Measurements from ENCODE around the gene RASA1. TPM values are rescaled to one million over a fixed set of nuclear protein-coding genes. Genes with fewer than 3 reads are reported as not detected.
"Not testable (repeated sequence)": the region's sequence is repeated elsewhere in the genome, so short reads cannot be mapped to it uniquely, and the experiment has no call there.

The RASA1 gene
- total RNA-seq, 1 experiment from 2014 or later = 23.9 TPM

GRCh38 chr5:87303324-87303723 is 35.6 kb downstream of the RASA1 start:
- no peak overlapping the region for H3K4me2 ChIP-seq (ENCODE audit: low read length)
- DNase-seq (ENCODE audit: low read depth, low spot score) (no peak), ATAC-seq (no peak)
- no peak overlapping the region for H3K27ac ChIP-seq (ENCODE audit: low read depth, low read length)
- no peaks in the 10 kb centered on the region; a peak in 1 of 4 replicates for H3K36me3 ChIP-seq (ENCODE audit: control insufficient read depth in 1 of 2, insufficient read depth in 2 of 2, low read length in 2 of 2)
- no peaks in the 10 kb centered on the region for H4K20me1 ChIP-seq (ENCODE audit: insufficient read depth)
- H3K9ac ChIP-seq (ENCODE audit: low read length) = no peak overlapping the region
- no TSS peak for BruUV-seq (replicated peaks)
- peaks cover 64% of the 10 kb centered on the region for H3K79me2 ChIP-seq (ENCODE audit: insufficient read depth, low read length)
- H3K4me3 ChIP-seq (replicated peaks in 1 of 2; ENCODE audit: low read depth in 1 of 2, low read length in 2 of 2) = no peak overlapping the region
- ChIA-PET CTCF (no interaction called here), POLR2A (no interaction called here), RAD21 (ENCODE audit: low non-redundant PET in 1 of 2, low total read pairs in 2 of 2, uncharacterized antibody in 2 of 2, unreplicated experiment in 2 of 2) (no interaction called here)
- peaks cover 12 to 36% of the 10 kb centered on the region in 2 experiments for H3K4me1 ChIP-seq (ENCODE audit: control insufficient read depth in 1 of 2, insufficient read depth in 2 of 2, low read length in 2 of 2)
- H3K9me2 ChIP-seq (ENCODE audit: insufficient read depth) = no peaks in the 10 kb centered on the region
- TF ChIP-seq EZH2phosphoT487 (IDR thresholded peaks at IDR 0.05; ENCODE audit: borderline replicate concordance) (no peak), EGR1 (IDR thresholded peaks at IDR 0.05; ENCODE audit: low read depth) (no peak), ZNF274 (IDR thresholded peaks at IDR 0.05; ENCODE audit: low read depth, low read length) (no peak), REST (IDR thresholded peaks at IDR 0.05; ENCODE audit: low read depth) (no peak), YY1 (IDR thresholded peaks at IDR 0.05; ENCODE audit: extremely low read depth, insufficient replicate concordance, low read depth, low read length) (no peak), SIN3A (IDR thresholded peaks at IDR 0.05; ENCODE audit: low read depth) (no peak), POLR2A (IDR thresholded peaks at IDR 0.05; ENCODE audit: borderline replicate concordance, extremely low read depth, insufficient read depth, insufficient read length) (no peak), ATF3 (IDR thresholded peaks at IDR 0.05) (no peak), SRF (IDR thresholded peaks at IDR 0.05; ENCODE audit: low read depth) (no peak), RAD21 (IDR thresholded peaks at IDR 0.05; ENCODE audit: low read depth) (no peak)
- intact Hi-C loops (cut with micrococcal nuclease) = no loop called here
- no peak overlapping the region for H2AFZ ChIP-seq (ENCODE audit: low read depth, low read length, poor library complexity, severe bottlenecking)
- H3K27me3 ChIP-seq (ENCODE audit: insufficient read depth, low read length) = no peaks in the 10 kb centered on the region
- no peaks in the 10 kb centered on the region for H3K9me3 ChIP-seq (ENCODE audit: control insufficient read depth in 1 of 2, insufficient read depth in 1 of 2, low read depth in 1 of 2, low read length in 2 of 2)

DNA sequence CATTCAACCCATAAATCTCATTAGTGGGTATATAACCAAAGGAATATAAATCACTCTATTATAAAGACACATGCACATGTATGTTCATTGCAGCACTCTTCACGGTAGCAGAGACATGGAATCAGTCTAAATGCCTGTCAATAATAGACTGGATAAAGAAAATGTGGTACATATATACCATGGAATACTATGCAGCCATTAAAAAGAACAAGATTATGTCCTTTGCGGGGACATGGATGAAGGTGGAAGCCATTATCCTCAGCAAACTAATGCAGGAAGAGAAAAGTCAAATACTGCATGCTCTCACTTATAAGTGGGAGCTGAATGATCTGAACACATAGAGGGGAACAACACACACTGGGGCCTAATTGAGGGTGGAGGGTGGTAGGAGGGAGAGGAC is 38.4 kb downstream of the RASA1 start:
- Histone ChIP-seq H3K79me2 (ENCODE audit: insufficient read depth, low read length) (peaks cover 60% of the 10 kb centered on the region), H3K4me1 (ENCODE audit: control insufficient read depth in 1 of 2, insufficient read depth in 2 of 2, low read length in 2 of 2) (peaks cover 2 to 12% of the 10 kb centered on the region in 2 experiments)
- H2AFZ ChIP-seq (ENCODE audit: low read depth, low read length, poor library complexity, severe bottlenecking); DNase-seq (ENCODE audit: low read depth, low spot score); H3K4me3 ChIP-seq (replicated peaks in 1 of 2; ENCODE audit: low read depth in 1 of 2, low read length in 2 of 2); BruUV-seq (replicated peaks); RAD21 ChIA-PET (ENCODE audit: low non-redundant PET in 1 of 2, low total read pairs in 2 of 2, uncharacterized antibody in 2 of 2, unreplicated experiment in 2 of 2); H3K4me2 ChIP-seq (ENCODE audit: low read length); intact Hi-C loops (cut with micrococcal nuclease); CTCF ChIA-PET; POLR2A ChIA-PET; H3K9me2 ChIP-seq (ENCODE audit: insufficient read depth); H3K27ac ChIP-seq (ENCODE audit: low read depth, low read length); H4K20me1 ChIP-seq (ENCODE audit: insufficient read depth); H3K9me3 ChIP-seq (ENCODE audit: control insufficient read depth in 1 of 2, insufficient read depth in 1 of 2, low read depth in 1 of 2, low read length in 2 of 2); H3K9ac ChIP-seq (ENCODE audit: low read length); ATAC-seq; H3K36me3 ChIP-seq (ENCODE audit: control insufficient read depth in 1 of 2, insufficient read depth in 2 of 2, low read length in 2 of 2); H3K27me3 ChIP-seq (ENCODE audit: insufficient read depth, low read length): not testable (repeated sequence)

All from HCT116 (cell line).